Trophoblast cell (in vitro differentiated cells and primary cell): ENCODE data around the gene CC2D2B.
"Not testable (repeated sequence)": the region's sequence is repeated elsewhere in the genome, so short reads cannot be mapped to it uniquely, and the experiment has no call there.

Experiments used
- DNase-seq, 2 donors: peaks; one replicate each; pipeline ENCODE4 v3.0.0-alpha.2; 2016
- H2AFZ ChIP-seq: 2 replicates; pipeline ENCODE4 v1.6.1; 2013; ENCODE audit warnings: low read length, moderate library complexity, mild to moderate bottlenecking; ENCODE audit not compliant: insufficient read depth, poor library complexity
- H2AK5ac ChIP-seq: 2 replicates; pipeline ENCODE4 v1.6.1; 2013; ENCODE audit warnings: mild to moderate bottlenecking, low read length
- H2BK120ac ChIP-seq: 2 replicates; pipeline ENCODE4 v1.6.1; 2013; ENCODE audit warnings: low read length, mild to moderate bottlenecking, moderate library complexity; ENCODE audit not compliant: insufficient read depth, poor library complexity
- H2BK12ac ChIP-seq: 2 replicates; pipeline ENCODE4 v1.6.1; 2013; ENCODE audit warnings: mild to moderate bottlenecking, low read length, moderate library complexity
- H2BK5ac ChIP-seq: 2 replicates; pipeline ENCODE4 v1.6.1; 2013; ENCODE audit warnings: low read length, low read depth, moderate library complexity, mild to moderate bottlenecking; ENCODE audit not compliant: poor library complexity
- H3K14ac ChIP-seq: 2 replicates; pipeline ENCODE4 v1.6.1; 2013; ENCODE audit warnings: mild to moderate bottlenecking, low read length
- H3K18ac ChIP-seq: 2 replicates; pipeline ENCODE4 v1.6.1; 2013; ENCODE audit warnings: mild to moderate bottlenecking, low read length
- H3K23ac ChIP-seq: 2 replicates; pipeline ENCODE4 v1.6.1; 2013; ENCODE audit warnings: low read length
- H3K27ac ChIP-seq: 2 replicates; pipeline ENCODE4 v1.5.1; 2013; ENCODE audit warnings: low read depth, mild to moderate bottlenecking, inconsistent platforms, low read length, moderate library complexity
- H3K27me3 ChIP-seq: 2 replicates; pipeline ENCODE4 v1.6.1; 2013; ENCODE audit warnings: inconsistent platforms, mild to moderate bottlenecking, low read length, moderate library complexity; ENCODE audit not compliant: insufficient read depth
- H3K36me3 ChIP-seq, 2 experiments: 1 replicate in 1 of 2; 2 replicates in 1 of 2; pipeline ENCODE4 v1.6.1; 2013; ENCODE audit warnings: low read length in 2 of 2, mild to moderate bottlenecking in 2 of 2, moderate library complexity in 1 of 2; ENCODE audit not compliant: insufficient read depth in 2 of 2, control insufficient read depth in 1 of 2
- H3K4ac ChIP-seq: 2 replicates; pipeline ENCODE4 v1.6.1; 2013; ENCODE audit warnings: low read depth, mild to moderate bottlenecking, low read length, moderate library complexity
- H3K4me1 ChIP-seq, 2 experiments: 1 replicate in 1 of 2; 2 replicates in 1 of 2; pipeline ENCODE4 v1.6.1; 2013; ENCODE audit warnings: low read length in 2 of 2, mild to moderate bottlenecking in 2 of 2, moderate library complexity in 1 of 2; ENCODE audit not compliant: insufficient read depth in 2 of 2, control insufficient read depth in 1 of 2
- H3K4me2 ChIP-seq: 2 replicates; pipeline ENCODE4 v1.6.1; 2013; ENCODE audit warnings: inconsistent platforms, mild to moderate bottlenecking, low read length, moderate library complexity
- H3K4me3 ChIP-seq: 2 replicates; pipeline ENCODE4 v1.5.1; 2013; ENCODE audit warnings: mild to moderate bottlenecking, low read depth, low read length, inconsistent platforms
- H3K79me1 ChIP-seq: one replicate; pipeline ENCODE4 v1.6.1; 2013; ENCODE audit warnings: low read length
- H3K79me2 ChIP-seq: 2 replicates; pipeline ENCODE4 v1.6.1; 2013; ENCODE audit warnings: low read length, mild to moderate bottlenecking; ENCODE audit not compliant: control insufficient read depth, insufficient read depth, poor library complexity
- H3K9ac ChIP-seq: 2 replicates; pipeline ENCODE4 v1.6.1; 2013; ENCODE audit warnings: mild to moderate bottlenecking, low read length
- H3K9me3 ChIP-seq: 2 replicates; pipeline ENCODE4 v1.6.1; 2013; ENCODE audit warnings: low read depth, mild to moderate bottlenecking, control low read depth, inconsistent platforms, low read length; ENCODE audit not compliant: insufficient read depth
- H4K12ac ChIP-seq: 2 replicates; pipeline ENCODE4 v1.6.1; 2013; ENCODE audit warnings: low read depth, mild to moderate bottlenecking, low read length, moderate library complexity
- H4K8ac ChIP-seq: 2 replicates; pipeline ENCODE4 v1.6.1; 2013; ENCODE audit warnings: low read depth, mild to moderate bottlenecking, low read length, moderate library complexity
- H4K91ac ChIP-seq: one replicate; pipeline ENCODE4 v1.6.1; 2013; ENCODE audit warnings: low read depth, mild to moderate bottlenecking, low read length, moderate library complexity
- WGBS: extraction: QIAGEN DNeasy Blood & Tissue Kit; methylation state at CpG from one replicate; pipeline ENCODE4 v1.1.7; 2013; ENCODE audit warnings: missing lambda C conversion rate; ENCODE audit not compliant: insufficient read length, insufficient coverage; ENCODE audit errors: extremely low coverage; 5-methylcytosine and 5-hydroxymethylcytosine counted together

Gene CC2D2B

GRCh38 chr10:96046546-96046945 lies 138.8 kb downstream of the CC2D2B start:
- no peak overlapping the region for H4K91ac ChIP-seq
- no peak overlapping the region for H3K4me3 ChIP-seq
- no peak overlapping the region for H3K9ac ChIP-seq
- H3K79me1 ChIP-seq = peaks cover 12% of the 10 kb centered on the region
- H3K23ac ChIP-seq = no peak overlapping the region
- H2BK5ac ChIP-seq = no peak overlapping the region
- no peak overlapping the region for H4K8ac ChIP-seq
- no peak overlapping the region for H3K18ac ChIP-seq
- H3K4me2 ChIP-seq = no peak overlapping the region
- H3K27me3 ChIP-seq = no peaks in the 10 kb centered on the region
- no peak overlapping the region for H2AK5ac ChIP-seq
- no peak overlapping the region for H3K14ac ChIP-seq
- H3K4me1 ChIP-seq = peaks cover 2 to 3% of the 10 kb centered on the region in 2 experiments
- H2BK120ac ChIP-seq = no peak overlapping the region
- peaks cover 9% of the 10 kb centered on the region for H3K79me2 ChIP-seq
- no peak overlapping the region for H3K27ac ChIP-seq
- no peak overlapping the region for H4K12ac ChIP-seq
- no peak overlapping the region for H2BK12ac ChIP-seq
- WGBS = no CpG with 5 or more reads among the region's 1 CpG
- no peak overlapping the region for H3K4ac ChIP-seq
- H3K9me3 ChIP-seq = peaks cover 2% of the 10 kb centered on the region
- H2AFZ ChIP-seq = no peak overlapping the region
- DNase-seq = no peak
- peaks cover 4 to 5% of the 10 kb centered on the region in 2 experiments for H3K36me3 ChIP-seq

GRCh38 chr10:96047004-96047649 lies 139.4 kb downstream of the CC2D2B start:
- Histone ChIP-seq H2BK12ac (no peak overlapping the region), H3K27ac (no peak overlapping the region), H4K12ac (no peak overlapping the region), H3K9me3 (peaks cover 2% of the 10 kb centered on the region), H2BK5ac (no peak overlapping the region), H2AK5ac (no peak overlapping the region), H3K4me1 (peaks cover 2 to 3% of the 10 kb centered on the region in 2 experiments), H3K23ac (no peak overlapping the region), H4K8ac (no peak overlapping the region), H3K9ac (no peak overlapping the region), H3K4me3 (no peak overlapping the region), H2BK120ac (no peak overlapping the region), H3K79me1 (peaks cover 12% of the 10 kb centered on the region), H3K4me2 (no peak overlapping the region), H3K14ac (no peak overlapping the region), H3K27me3 (no peaks in the 10 kb centered on the region), H2AFZ (no peak overlapping the region), H3K36me3 (peaks cover 4 to 5% of the 10 kb centered on the region in 2 experiments), H3K79me2 (peaks cover 9% of the 10 kb centered on the region), H3K4ac (peak overlapping the region; percentile 29), H3K18ac (no peak overlapping the region), H4K91ac (no peak overlapping the region)
- no CpG with 5 or more reads among the region's 4 CpGs for WGBS
- peak in 1 of 2 donors; percentile 29 for DNase-seq

- H3K23ac ChIP-seq, H3K9me3 ChIP-seq, H3K4ac ChIP-seq, H3K27me3 ChIP-seq, H3K27ac ChIP-seq, H3K36me3 ChIP-seq, H3K18ac ChIP-seq, H3K4me2 ChIP-seq, H2AFZ ChIP-seq, DNase-seq, H2BK12ac ChIP-seq, H3K79me2 ChIP-seq, H4K12ac ChIP-seq, H4K8ac ChIP-seq, H3K4me1 ChIP-seq, H2BK5ac ChIP-seq, H2BK120ac ChIP-seq, H3K4me3 ChIP-seq, H2AK5ac ChIP-seq, H4K91ac ChIP-seq, H3K9ac ChIP-seq, H3K14ac ChIP-seq: not testable (repeated sequence)
- H3K79me1 ChIP-seq = peaks cover 12% of the 10 kb centered on the region
- WGBS = no CpG with 5 or more reads among the region's 3 CpGs
Measured at GRCh38 chr10:96047925-96048324, 140.2 kb downstream of the CC2D2B start.

GRCh38 chr10:96049340-96049739 lies 141.6 kb downstream of the CC2D2B start:
- Histone ChIP-seq H3K79me2 (no peaks in the 10 kb centered on the region), H3K14ac (no peak overlapping the region), H3K4me2 (no peak overlapping the region), H2BK120ac (no peak overlapping the region), H3K23ac (no peak overlapping the region), H3K4me1 (no peaks in the 10 kb centered on the region), H3K79me1 (no peaks in the 10 kb centered on the region), H3K9ac (no peak overlapping the region), H2AK5ac (no peak overlapping the region), H2BK12ac (no peak overlapping the region), H2AFZ (no peak overlapping the region), H3K18ac (no peak overlapping the region), H3K4me3 (no peak overlapping the region), H3K9me3 (no peaks in the 10 kb centered on the region), H2BK5ac (no peak overlapping the region), H4K8ac (no peak overlapping the region), H3K36me3 (peaks cover 4 to 5% of the 10 kb centered on the region in 2 experiments), H4K91ac (no peak overlapping the region), H4K12ac (no peak overlapping the region), H3K27me3 (no peaks in the 10 kb centered on the region), H3K4ac (no peak overlapping the region), H3K27ac (no peak overlapping the region)
- WGBS = no CpG with 5 or more reads among the region's 2 CpGs
- no peak for DNase-seq
